ENCODE results near the gene ANKRD27. TPM values are rescaled to one million over a fixed set of nuclear protein-coding genes. Genes with fewer than 3 reads are reported as not detected.
"Not testable (repeated sequence)": the region's sequence is repeated elsewhere in the genome, so short reads cannot be mapped to it uniquely, and the experiment has no call there.

Gene ANKRD27
- total RNA-seq, 1 experiment from 2014 or later, result 48.1 TPM

GRCh38 chr19:32693151-32694108 is 18.4 kb upstream of the ANKRD27 start:
- H4K20me1 ChIP-seq (ENCODE audit: insufficient read depth); ATAC-seq; POLR2A ChIA-PET; DNase-seq (ENCODE audit: low read depth, low spot score); H3K9me2 ChIP-seq (ENCODE audit: insufficient read depth); H3K9me3 ChIP-seq (ENCODE audit: control insufficient read depth in 1 of 2, insufficient read depth in 1 of 2, low read depth in 1 of 2, low read length in 2 of 2); H3K27me3 ChIP-seq (ENCODE audit: insufficient read depth, low read length); H2AFZ ChIP-seq (ENCODE audit: low read depth, low read length, poor library complexity, severe bottlenecking); RAD21 ChIA-PET (ENCODE audit: low non-redundant PET in 1 of 2, low total read pairs in 2 of 2, uncharacterized antibody in 2 of 2, unreplicated experiment in 2 of 2): not testable (repeated sequence)
- H3K36me3 ChIP-seq (ENCODE audit: control insufficient read depth in 1 of 2, insufficient read depth in 2 of 2, low read length in 2 of 2), result peaks cover 5 to 25% of the 10 kb centered on the region in 2 experiments; a peak in 2 of 4 replicates
- peaks cover 12 to 36% of the 10 kb centered on the region in 2 experiments for H3K4me1 ChIP-seq (ENCODE audit: control insufficient read depth in 1 of 2, insufficient read depth in 2 of 2, low read length in 2 of 2)
- TF ChIP-seq SRF (IDR thresholded peaks at IDR 0.05; ENCODE audit: low read depth) (peak; percentile 33; the same call in 1 of the 2 replicates), SP1 (IDR thresholded peaks at IDR 0.05; ENCODE audit: low read depth) (peak; percentile 28)
- BruUV-seq (replicated peaks), result TSS peak; percentile 37
- peaks cover 64% of the 10 kb centered on the region for H3K79me2 ChIP-seq (ENCODE audit: insufficient read depth, low read length)
- peak overlapping the region; percentile 69 to 79 for H3K4me3 ChIP-seq (replicated peaks in 1 of 2; ENCODE audit: low read depth in 1 of 2, low read length in 2 of 2)
- intact Hi-C loops (cut with micrococcal nuclease), result loop anchor here (5.0 kb wide), 1 partner anchor 424 kb away; no protein-coding TSS in a partner anchor
- CTCF ChIA-PET, result interaction anchor here (1.0 kb wide), 1 partner anchor 18 kb away, joined by 3 read pairs; the partner anchor contains the start of gene RGS9BP
- H3K27ac ChIP-seq (ENCODE audit: low read depth, low read length), result peak overlapping the region; percentile 97
- H3K4me2 ChIP-seq (ENCODE audit: low read length), result peak overlapping the region; percentile 88
- H3K9ac ChIP-seq (ENCODE audit: low read length), result peak overlapping the region; percentile 92

GRCh38 chr19:32692727-32693061 is 17.7 kb upstream of the ANKRD27 start:
- Histone ChIP-seq H2AFZ (ENCODE audit: low read depth, low read length, poor library complexity, severe bottlenecking) (no peak overlapping the region), H3K79me2 (ENCODE audit: insufficient read depth, low read length) (peaks cover 58% of the 10 kb centered on the region), H3K36me3 (ENCODE audit: control insufficient read depth in 1 of 2, insufficient read depth in 2 of 2, low read length in 2 of 2) (peaks cover 4 to 22% of the 10 kb centered on the region in 2 experiments; a peak in 2 of 4 replicates), H4K20me1 (ENCODE audit: insufficient read depth) (no peaks in the 10 kb centered on the region), H3K27ac (ENCODE audit: low read depth, low read length) (peak overlapping the region; percentile 97), H3K9ac (ENCODE audit: low read length) (peak overlapping the region; percentile 92), H3K27me3 (ENCODE audit: insufficient read depth, low read length) (no peaks in the 10 kb centered on the region), H3K9me2 (ENCODE audit: insufficient read depth) (no peaks in the 10 kb centered on the region), H3K4me1 (ENCODE audit: control insufficient read depth in 1 of 2, insufficient read depth in 2 of 2, low read length in 2 of 2) (peaks cover 12 to 36% of the 10 kb centered on the region in 2 experiments), H3K9me3 (ENCODE audit: control insufficient read depth in 1 of 2, insufficient read depth in 1 of 2, low read depth in 1 of 2, low read length in 2 of 2) (no peaks in the 10 kb centered on the region), H3K4me2 (ENCODE audit: low read length) (peak overlapping the region; percentile 88), H3K4me3 (replicated peaks in 1 of 2; ENCODE audit: low read depth in 1 of 2, low read length in 2 of 2) (peak overlapping the region; percentile 69 to 79)
- ATAC-seq, result peak; percentile 6; the same call in 1 of the 2 replicates
- no peak for DNase-seq (ENCODE audit: low read depth, low spot score)
- CTCF ChIA-PET, result no interaction called here
- no TSS peak for BruUV-seq (replicated peaks)
- TF ChIP-seq CTCF (IDR thresholded peaks at IDR 0.05 in 2 of 3, conservative IDR thresholded peaks at IDR 0.05 in 1 of 3; ENCODE audit: borderline replicate concordance in 1 of 3, insufficient read depth in 1 of 3, low read depth in 2 of 3, low read length in 2 of 3) (no peak), REST (IDR thresholded peaks at IDR 0.05; ENCODE audit: low read depth) (no peak), ZNF274 (IDR thresholded peaks at IDR 0.05; ENCODE audit: low read depth, low read length) (no peak), EGR1 (IDR thresholded peaks at IDR 0.05; ENCODE audit: low read depth) (no peak)
- POLR2A ChIA-PET, result no interaction called here
- RAD21 ChIA-PET (ENCODE audit: low non-redundant PET in 1 of 2, low total read pairs in 2 of 2, uncharacterized antibody in 2 of 2, unreplicated experiment in 2 of 2), result no interaction called here
- intact Hi-C loops (cut with micrococcal nuclease), result loop anchor here (5.0 kb wide), 1 partner anchor 425 kb away; no protein-coding TSS in a partner anchor
